Activated T-helper 1 cell treated with anti-CD3 and anti-CD28 coated beads, Interleukin-12 subunit alpha, Interleukin-12 subunit beta, Interleukin-2, Interleukin-4 antibody, amounts not matched to agents 30 ng/mL and 10 ng/mL and 1 ng/mL, durations not matched to agents 14 hours and 24 hours and 36 hours (primary cell): ENCODE measurements around the gene EGR4. TPM values are rescaled to one million over a fixed set of nuclear protein-coding genes. Genes with fewer than 3 reads are reported as not detected.

Experiments used
- DNase-seq: peaks from one replicate; pipeline ENCODE4 v3.0.0; 2021; ENCODE audit warnings: low spot score
- H3K27ac Mint-ChIP-seq: one replicate; pipeline ENCODE4 v1.8.0; 2021; ENCODE audit warnings: mild to moderate bottlenecking, mixed read lengths
- H3K27me3 Mint-ChIP-seq: one replicate; pipeline ENCODE4 v1.8.0; 2022; ENCODE audit warnings: mild to moderate bottlenecking, moderate library complexity, mixed read lengths; ENCODE audit not compliant: insufficient read depth
- H3K36me3 Mint-ChIP-seq: one replicate; pipeline ENCODE4 v1.8.0; 2021; ENCODE audit warnings: low read depth, mixed read lengths
- H3K4me1 Mint-ChIP-seq: one replicate; pipeline ENCODE4 v1.8.0; 2021; ENCODE audit warnings: low read depth, mixed read lengths
- H3K4me3 Mint-ChIP-seq: one replicate; pipeline ENCODE4 v1.8.0; 2021; ENCODE audit warnings: mild to moderate bottlenecking, moderate library complexity, mixed read lengths
- H3K9me3 Mint-ChIP-seq: one replicate; pipeline ENCODE4 v1.8.0; 2021; ENCODE audit warnings: mixed read lengths
- intact Hi-C: fragments of 100-400 bp; cut with micrococcal nuclease; formaldehyde crosslinking; loops from one replicate; pipeline ENCODE4 v1.15.1; 2024
- total RNA-seq: library from RNA; stranded (reverse); gene quantifications from 2 replicates; pipeline ENCODE4 v1.2.3, GENCODE V29; 2022

Gene EGR4
- total RNA-seq, 1 donor from 2014 or later: 1.9 TPM

DNA sequence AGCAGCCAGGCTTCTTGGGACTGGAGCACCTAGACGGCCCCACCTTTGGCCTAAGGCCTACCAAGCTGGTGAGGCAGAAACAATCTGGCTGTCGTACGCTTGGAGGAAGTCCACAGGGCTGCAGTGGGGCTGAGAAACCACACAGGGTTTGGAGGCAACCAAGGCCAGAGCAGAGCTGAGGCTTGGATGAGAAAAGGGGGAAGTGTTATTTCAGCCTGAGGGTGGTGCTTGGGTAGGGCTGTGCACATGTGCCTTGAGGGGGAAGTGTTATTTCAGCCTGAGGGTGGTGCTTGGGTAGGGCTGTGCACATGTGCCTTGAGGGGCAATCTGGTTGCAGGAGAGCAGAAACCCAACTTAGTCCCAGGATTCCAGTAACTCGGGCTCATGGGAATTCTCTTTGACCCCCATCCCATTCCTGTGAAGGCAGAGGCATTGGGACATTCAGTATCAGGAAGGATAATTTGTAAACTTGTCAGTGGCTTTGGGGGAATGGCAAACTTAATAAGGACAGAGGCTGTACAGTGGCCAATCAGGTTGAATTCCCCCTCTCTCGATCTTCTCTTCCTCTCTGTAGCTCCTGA lies 8.1 kb downstream of the EGR4 start:
- peaks cover 19% of the 10 kb centered on the region for H3K4me1 Mint-ChIP-seq
- H3K36me3 Mint-ChIP-seq: peaks cover 3% of the 10 kb centered on the region
- DNase-seq: no peak
- intact Hi-C loops: no loop called here
- H3K27me3 Mint-ChIP-seq: peaks cover 21% of the 10 kb centered on the region
- no peaks in the 10 kb centered on the region for H3K9me3 Mint-ChIP-seq
- peak overlapping the region; percentile 57 for H3K27ac Mint-ChIP-seq
- H3K4me3 Mint-ChIP-seq: peak overlapping the region; percentile 61

GRCh38 chr2:73284296-73285158 lies 8.8 kb downstream of the EGR4 start, which contains the start of gene FBXO41:
Gene FBXO41, minus strand, starts transcription at chr2:73284478. Its CDS starts 14,848 bp downstream, at chr2:73269630.
- H3K4me1 Mint-ChIP-seq: peaks cover 18% of the 10 kb centered on the region
- peaks cover 15% of the 10 kb centered on the region for H3K27me3 Mint-ChIP-seq
- intact Hi-C loops: loop anchor here (1.0 kb wide), 5 partner anchors 9 to 453 kb away; partner anchors contain the start of genes EGR4, PRADC1, SMYD5 and TPRKB
- no peaks in the 10 kb centered on the region for H3K9me3 Mint-ChIP-seq
- peak within 1 kb of the TSS; percentile 84 for H3K4me3 Mint-ChIP-seq
- peaks cover 3% of the 10 kb centered on the region for H3K36me3 Mint-ChIP-seq
- peak; percentile 68 for DNase-seq
- H3K27ac Mint-ChIP-seq: peak within 1 kb of the TSS; percentile 57

DNA sequence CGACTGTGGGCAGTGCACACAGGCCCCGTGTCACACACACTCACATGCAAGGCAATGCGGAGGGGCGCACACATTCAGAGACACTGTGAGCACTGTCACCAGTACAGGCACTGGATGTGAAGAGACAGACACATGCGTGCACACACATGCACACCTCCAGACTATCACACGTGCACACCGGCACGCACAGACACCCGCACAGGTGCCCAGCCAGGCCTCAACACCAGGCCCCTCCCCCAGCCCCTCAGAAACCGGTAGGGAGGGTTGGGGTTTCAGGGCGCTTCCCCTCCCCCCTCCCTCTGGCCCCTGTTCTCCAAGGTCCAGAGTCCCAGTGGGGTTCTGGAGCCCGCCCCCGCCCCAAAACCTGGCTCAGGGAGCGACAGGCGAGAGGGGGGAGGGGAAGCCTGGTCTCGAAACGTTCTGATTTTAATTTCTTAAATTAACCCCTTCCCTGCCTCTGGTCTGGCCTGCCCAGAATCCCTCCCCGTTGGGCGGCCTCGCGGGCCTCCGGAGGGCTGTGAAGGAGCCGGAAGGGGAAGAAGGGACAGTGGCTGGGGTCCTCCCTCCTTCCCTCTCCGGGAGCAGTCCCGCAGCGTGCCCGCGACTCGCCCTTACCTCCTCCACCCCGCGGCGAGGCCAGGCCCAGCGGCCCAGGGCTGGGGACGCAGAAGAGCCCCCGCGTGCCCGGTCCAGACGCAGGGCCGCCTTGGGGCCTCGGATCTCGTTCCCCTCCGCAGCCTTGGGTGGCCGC lies 9.6 kb downstream of the EGR4 start:
- Mint-ChIP-seq H3K4me3 (peak overlapping the region; percentile 84), H3K36me3 (peaks cover 6% of the 10 kb centered on the region), H3K9me3 (no peaks in the 10 kb centered on the region), H3K27me3 (peaks cover 7% of the 10 kb centered on the region), H3K4me1 (peaks cover 18% of the 10 kb centered on the region), H3K27ac (peak overlapping the region; percentile 45)
- intact Hi-C loops: loop anchor here (1.0 kb wide), 5 partner anchors 10 to 454 kb away; partner anchors contain the start of genes EGR4, PRADC1, SMYD5 and TPRKB
- DNase-seq: no peak

GRCh38 chr2:73282924-73283544 lies 10.3 kb downstream of the EGR4 start:
- DNase-seq: no peak
- Mint-ChIP-seq H3K9me3 (no peaks in the 10 kb centered on the region), H3K27ac (peak overlapping the region; percentile 47), H3K27me3 (peaks cover 3% of the 10 kb centered on the region), H3K4me3 (peak overlapping the region; percentile 84), H3K36me3 (peaks cover 6% of the 10 kb centered on the region), H3K4me1 (peaks cover 18% of the 10 kb centered on the region)
- intact Hi-C loops: no loop called here

- Mint-ChIP-seq H3K4me3 (no peak overlapping the region), H3K36me3 (peaks cover 6% of the 10 kb centered on the region), H3K27ac (no peak overlapping the region), H3K27me3 (no peaks in the 10 kb centered on the region), H3K4me1 (peaks cover 18% of the 10 kb centered on the region), H3K9me3 (no peaks in the 10 kb centered on the region)
- DNase-seq: no peak
- intact Hi-C loops: no loop called here
These were observed 12.1 kb downstream of the EGR4 start for GRCh38 chr2:73281244-73281643.

DNA sequence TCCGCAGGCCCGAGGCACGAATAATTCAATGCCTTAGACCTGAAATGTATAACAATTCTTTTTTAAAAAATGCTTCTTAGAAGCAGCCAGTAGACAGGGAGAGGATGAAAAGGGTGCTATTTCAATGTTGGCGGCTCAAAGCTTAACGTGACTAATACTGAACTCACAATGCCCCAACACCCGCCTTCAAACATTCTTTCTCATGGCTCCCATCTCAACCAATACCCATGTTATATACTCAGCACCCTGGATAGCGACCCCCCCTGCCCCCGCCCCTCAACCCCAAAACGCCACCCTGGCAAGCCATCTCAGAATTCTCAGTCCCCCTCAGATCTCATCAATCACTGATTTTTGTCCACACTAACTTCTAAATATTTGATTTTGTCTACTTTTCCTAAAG lies 13.5 kb downstream of the EGR4 start:
- H3K27ac Mint-ChIP-seq: no peak overlapping the region
- H3K9me3 Mint-ChIP-seq: no peaks in the 10 kb centered on the region
- H3K27me3 Mint-ChIP-seq: no peaks in the 10 kb centered on the region
- H3K36me3 Mint-ChIP-seq: peaks cover 6% of the 10 kb centered on the region
- peaks cover 5% of the 10 kb centered on the region for H3K4me1 Mint-ChIP-seq
- DNase-seq: no peak
- intact Hi-C loops: no loop called here
- no peak overlapping the region for H3K4me3 Mint-ChIP-seq

DNA sequence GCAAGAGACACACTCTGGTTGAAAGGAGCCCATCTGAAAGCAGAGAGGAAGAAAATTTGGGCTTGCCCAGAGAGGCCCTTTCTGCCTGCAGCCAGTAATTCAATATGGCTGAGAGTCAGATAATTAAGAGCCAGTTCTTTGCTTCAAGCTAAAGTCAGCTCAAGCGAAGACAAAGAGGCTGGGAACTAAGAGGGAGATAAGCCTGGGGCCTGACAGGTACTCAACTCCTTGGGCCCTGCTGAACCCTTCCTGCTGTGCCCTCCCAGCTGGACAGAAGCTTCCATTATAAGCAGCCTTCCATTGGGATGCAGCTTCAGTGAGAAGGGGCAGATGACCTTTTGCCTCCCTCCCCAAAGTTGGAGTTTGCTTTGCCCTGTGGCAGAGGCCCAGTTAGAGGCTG lies 21.1 kb downstream of the EGR4 start:
- H3K36me3 Mint-ChIP-seq: peaks cover 3% of the 10 kb centered on the region

GRCh38 chr2:73269686-73270465 lies 23.5 kb downstream of the EGR4 start:
- Mint-ChIP-seq H3K27ac (no peak overlapping the region), H3K36me3 (peaks cover 3% of the 10 kb centered on the region), H3K4me3 (peak overlapping the region; percentile 56), H3K9me3 (no peaks in the 10 kb centered on the region), H3K4me1 (peaks cover 29% of the 10 kb centered on the region), H3K27me3 (no peaks in the 10 kb centered on the region)
- DNase-seq: no peak
- intact Hi-C loops: loop anchor here (1.0 kb wide), 3 partner anchors 14 to 36 kb away; partner anchors contain the start of genes CCT7 and FBXO41

More for the DNA sequence above, 21.1 kb downstream of the EGR4 start:
- intact Hi-C loops: no loop called here
- Mint-ChIP-seq H3K4me3 (no peak overlapping the region), H3K4me1 (peaks cover 23% of the 10 kb centered on the region), H3K27me3 (no peaks in the 10 kb centered on the region), H3K27ac (no peak overlapping the region), H3K9me3 (no peaks in the 10 kb centered on the region)
- no peak for DNase-seq

DNA sequence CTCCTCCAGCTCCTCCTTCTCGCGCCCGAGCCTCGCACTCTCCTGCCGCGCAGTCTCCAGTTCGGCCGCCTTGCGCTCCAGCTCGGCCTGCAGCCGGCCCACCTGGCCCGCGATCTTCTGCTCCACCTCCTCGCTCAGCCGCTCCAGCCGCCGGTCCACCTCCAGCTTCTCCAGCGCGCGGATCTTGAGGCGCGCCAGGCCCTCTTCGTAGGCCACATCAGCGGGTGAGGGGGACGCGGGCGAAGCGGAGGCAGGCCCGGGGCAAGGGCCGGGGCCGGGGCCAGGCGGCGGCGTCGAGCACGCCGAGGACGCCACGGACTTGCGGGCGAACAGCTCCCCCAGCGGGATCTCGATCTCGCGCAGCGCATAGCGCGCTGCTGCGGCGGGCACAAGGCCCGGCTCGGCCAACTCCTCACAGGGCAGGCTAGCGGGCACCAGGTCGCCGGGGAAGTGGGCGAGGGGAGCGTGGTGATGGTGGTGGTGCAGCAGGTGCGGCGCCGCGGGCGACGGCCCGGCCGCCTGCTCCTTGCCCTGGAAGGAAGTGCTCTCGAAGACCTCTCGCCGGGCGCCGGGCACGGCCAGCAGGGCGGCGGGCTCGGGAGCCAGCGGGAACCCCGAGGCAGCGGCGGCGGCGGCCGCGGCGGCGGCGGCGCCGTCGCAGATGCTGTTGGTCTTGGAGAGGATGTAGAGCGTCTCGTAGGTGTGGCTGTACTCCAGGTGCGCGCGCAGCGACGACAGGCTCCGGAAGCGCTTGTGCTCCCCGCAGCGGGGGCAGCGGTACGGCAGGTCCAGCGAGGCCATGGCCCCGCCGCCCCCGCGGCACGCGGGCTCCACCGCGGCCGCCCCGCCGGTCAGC lies 24.3 kb downstream of the EGR4 start:
- DNase-seq: peak; percentile 73
- Mint-ChIP-seq H3K27ac (no peak overlapping the region), H3K4me1 (peaks cover 29% of the 10 kb centered on the region), H3K9me3 (no peaks in the 10 kb centered on the region), H3K36me3 (peaks cover 3% of the 10 kb centered on the region), H3K27me3 (no peaks in the 10 kb centered on the region), H3K4me3 (no peak overlapping the region)
- intact Hi-C loops: loop anchor here (1.0 kb wide), 3 partner anchors 15 to 35 kb away; partner anchors contain the start of genes CCT7 and FBXO41

GRCh38 chr2:73268366-73268829 lies 24.9 kb downstream of the EGR4 start:
- Mint-ChIP-seq H3K4me3 (peak overlapping the region; percentile 64), H3K4me1 (peaks cover 29% of the 10 kb centered on the region), H3K36me3 (peaks cover 4% of the 10 kb centered on the region), H3K9me3 (no peaks in the 10 kb centered on the region), H3K27ac (peak overlapping the region; percentile 35), H3K27me3 (no peaks in the 10 kb centered on the region)
- no peak for DNase-seq
- intact Hi-C loops: no loop called here

GRCh38 chr2:73267008-73267407 lies 26.3 kb downstream of the EGR4 start:
- peaks cover 29% of the 10 kb centered on the region for H3K4me1 Mint-ChIP-seq
- intact Hi-C loops: no loop called here
- DNase-seq: no peak
- no peaks in the 10 kb centered on the region for H3K9me3 Mint-ChIP-seq
- no peaks in the 10 kb centered on the region for H3K27me3 Mint-ChIP-seq
- no peak overlapping the region for H3K27ac Mint-ChIP-seq
- H3K36me3 Mint-ChIP-seq: peaks cover 6% of the 10 kb centered on the region
- no peak overlapping the region for H3K4me3 Mint-ChIP-seq
